NT2/D1 (cell line): ENCODE data around the gene TRMT44.

Experiments
- DNase-seq: peaks from one replicate; pipeline ENCODE4 v3.0.0-alpha.2; 2011; ENCODE audit warnings: low read depth, low spot score
- H3K27me3 ChIP-seq: 2 replicates; pipeline ENCODE4 v1.6.0; 2011; ENCODE audit warnings: mild to moderate bottlenecking; ENCODE audit not compliant: insufficient read length, insufficient read depth
- H3K36me3 ChIP-seq: 2 replicates; pipeline ENCODE4 v1.6.1; 2011; ENCODE audit warnings: mild to moderate bottlenecking, low read length, mixed read lengths; ENCODE audit not compliant: insufficient read depth, insufficient read length
- H3K4me1 ChIP-seq: 2 replicates; pipeline ENCODE4 v1.5.1; 2011; ENCODE audit not compliant: insufficient read depth, insufficient read length
- H3K4me3 ChIP-seq: 2 replicates; pipeline ENCODE4 v1.5.1; 2011; ENCODE audit warnings: low read depth; ENCODE audit not compliant: insufficient read length
- H3K9ac ChIP-seq: 2 replicates; pipeline ENCODE4 v1.6.0; 2011; ENCODE audit warnings: low read depth; ENCODE audit not compliant: insufficient read length
- H3K9me3 ChIP-seq: 2 replicates; pipeline ENCODE4 v1.5.1; 2011; ENCODE audit warnings: mild to moderate bottlenecking, low read length; ENCODE audit not compliant: insufficient read depth
- SUZ12 ChIP-seq: IDR thresholded peaks from 2 replicates; pipeline ENCODE4 v1.6.1; 2011; ENCODE audit not compliant: insufficient read length, insufficient read depth; ENCODE audit errors: extremely low read depth
- YY1 ChIP-seq: IDR thresholded peaks from 2 replicates; pipeline ENCODE4 v1.6.1; 2011; ENCODE audit not compliant: insufficient read length, insufficient read depth
- ZNF274 ChIP-seq: IDR thresholded peaks from 2 replicates; pipeline ENCODE4 v1.6.1; 2011; ENCODE audit warnings: mild to moderate bottlenecking, low read depth, low read length

The TRMT44 gene

DNA sequence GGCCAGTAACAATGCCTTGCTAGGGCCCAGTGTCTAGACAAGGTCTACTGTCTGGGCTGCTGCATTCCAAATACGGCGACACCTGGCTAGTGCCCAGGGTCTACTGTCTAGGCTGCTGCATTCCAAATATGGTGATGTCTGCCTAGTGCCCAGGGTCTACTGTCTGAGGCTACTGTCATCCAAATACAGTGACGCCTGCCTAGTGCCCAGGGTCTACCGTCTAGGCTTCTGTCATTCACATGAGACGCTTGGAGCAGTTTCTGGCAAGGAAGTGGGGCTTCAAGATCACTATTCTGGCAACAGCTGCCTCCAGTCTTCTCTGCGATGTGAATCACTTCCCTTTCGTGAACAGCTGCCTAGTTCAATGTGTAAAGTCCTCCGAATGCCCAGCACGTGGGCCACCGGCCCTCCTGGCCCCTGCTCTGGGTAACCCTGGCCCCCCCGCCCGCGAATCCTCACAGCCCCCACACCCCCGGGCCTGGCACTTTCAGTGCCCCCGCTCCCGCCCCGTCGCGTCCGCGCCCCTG is 12.8 kb upstream of the TRMT44 start:
- H3K27me3 ChIP-seq = no peaks in the 10 kb centered on the region
- no peak for DNase-seq
- peak overlapping the region; percentile 81 for H3K4me3 ChIP-seq
- TF ChIP-seq ZNF274 (no peak), YY1 (no peak)
- H3K4me1 ChIP-seq = peaks cover 8% of the 10 kb centered on the region
- no peaks in the 10 kb centered on the region for H3K9me3 ChIP-seq
- peak overlapping the region; percentile 88 for H3K9ac ChIP-seq
- peaks cover 13% of the 10 kb centered on the region for H3K36me3 ChIP-seq

DNA sequence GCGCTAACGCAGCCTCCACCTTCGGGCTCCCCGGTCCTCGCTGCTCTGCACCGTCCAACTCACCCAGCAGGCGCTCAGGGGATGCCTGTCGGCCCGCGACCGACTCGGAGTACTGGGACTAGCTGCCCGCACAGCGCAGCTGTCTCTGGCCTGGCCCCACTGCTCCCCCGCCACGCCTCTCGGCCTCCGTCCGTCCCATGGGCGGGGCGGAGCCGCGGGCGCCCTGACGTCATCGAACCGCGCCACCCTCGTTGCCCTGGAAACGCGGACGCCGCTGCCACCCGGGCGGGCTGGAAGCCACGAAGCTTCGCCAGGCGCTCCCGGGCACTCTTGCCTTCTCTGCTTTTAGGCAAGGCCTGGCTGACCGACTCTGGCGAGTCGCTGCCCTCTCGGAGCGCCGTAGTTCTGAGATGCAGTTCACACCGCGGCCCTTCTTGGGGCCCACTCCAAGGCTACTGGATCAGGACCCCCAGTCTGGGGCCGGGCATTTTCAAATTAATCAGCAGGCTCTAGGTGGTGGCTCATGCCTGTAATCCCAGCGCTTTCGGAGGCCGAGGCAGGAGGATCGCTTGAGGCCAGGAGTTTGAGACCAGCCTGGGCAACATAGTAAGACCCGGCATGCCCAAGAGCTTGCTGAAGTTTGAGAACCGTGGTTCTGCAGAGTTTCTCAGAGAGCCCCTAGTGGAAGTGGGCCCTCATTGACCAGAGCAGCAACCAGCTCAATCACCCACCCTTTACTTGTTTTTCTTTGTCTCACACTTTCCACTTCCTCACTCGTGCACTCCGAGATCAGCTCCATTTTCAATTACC is 12.1 kb upstream of the TRMT44 start:
- Histone ChIP-seq H3K4me1 (peaks cover 8% of the 10 kb centered on the region), H3K9me3 (no peaks in the 10 kb centered on the region), H3K27me3 (no peaks in the 10 kb centered on the region), H3K9ac (peak overlapping the region; percentile 88), H3K36me3 (peaks cover 15% of the 10 kb centered on the region), H3K4me3 (peak overlapping the region; percentile 81)
- peak; percentile 78 for DNase-seq
- TF ChIP-seq YY1 (no peak), SUZ12 (no peak), ZNF274 (no peak)

DNA sequence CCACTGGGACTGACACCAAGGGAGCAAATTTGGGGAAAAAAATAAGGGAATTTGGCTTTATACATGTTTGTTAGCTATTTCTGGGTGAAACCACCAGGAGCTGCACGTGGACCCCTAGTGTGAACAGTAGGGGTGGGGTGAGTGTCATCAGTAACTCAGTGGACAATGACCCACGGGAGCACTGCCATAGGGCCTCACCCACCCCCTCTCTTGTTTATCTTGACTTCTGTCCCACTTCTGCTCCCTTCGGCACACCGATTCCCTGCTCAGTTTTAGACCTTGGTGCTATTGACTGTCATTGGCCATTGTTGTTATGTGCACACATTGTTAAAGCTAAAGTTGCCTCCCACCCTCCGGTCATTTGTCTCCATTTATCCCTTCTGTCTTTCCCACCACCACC is 9.0 kb upstream of the TRMT44 start:
- Histone ChIP-seq H3K9me3 (no peaks in the 10 kb centered on the region), H3K27me3 (no peaks in the 10 kb centered on the region), H3K36me3 (peaks cover 15% of the 10 kb centered on the region), H3K4me1 (peaks cover 8% of the 10 kb centered on the region), H3K4me3 (no peak overlapping the region), H3K9ac (no peak overlapping the region)
- DNase-seq = no peak
- no peak for TF ChIP-seq SUZ12
- no peak for TF ChIP-seq ZNF274
- no peak for TF ChIP-seq YY1

DNA sequence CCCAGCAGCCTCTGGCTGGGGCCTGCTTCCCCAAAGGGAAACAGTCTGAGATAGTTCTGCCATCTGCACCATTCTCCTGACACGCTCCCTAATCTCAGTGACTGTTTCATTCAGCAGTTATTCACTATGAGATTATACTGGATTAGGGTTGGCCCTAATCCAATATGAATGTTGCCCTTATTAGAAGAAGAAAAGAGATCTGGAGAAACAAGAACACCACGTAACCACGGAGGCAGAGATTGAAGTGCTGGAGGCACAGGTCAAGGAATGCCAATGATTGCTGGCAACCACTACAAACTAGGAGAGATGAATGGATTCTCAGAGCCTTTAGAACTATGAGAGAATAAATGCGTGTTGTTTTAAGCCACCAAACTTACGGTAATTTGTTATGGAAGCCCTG is 7.4 kb upstream of the TRMT44 start:
- no peaks in the 10 kb centered on the region for H3K9me3 ChIP-seq
- TF ChIP-seq ZNF274 = no peak
- TF ChIP-seq SUZ12 = no peak
- no peak for TF ChIP-seq YY1
- no peak for DNase-seq

DNA sequence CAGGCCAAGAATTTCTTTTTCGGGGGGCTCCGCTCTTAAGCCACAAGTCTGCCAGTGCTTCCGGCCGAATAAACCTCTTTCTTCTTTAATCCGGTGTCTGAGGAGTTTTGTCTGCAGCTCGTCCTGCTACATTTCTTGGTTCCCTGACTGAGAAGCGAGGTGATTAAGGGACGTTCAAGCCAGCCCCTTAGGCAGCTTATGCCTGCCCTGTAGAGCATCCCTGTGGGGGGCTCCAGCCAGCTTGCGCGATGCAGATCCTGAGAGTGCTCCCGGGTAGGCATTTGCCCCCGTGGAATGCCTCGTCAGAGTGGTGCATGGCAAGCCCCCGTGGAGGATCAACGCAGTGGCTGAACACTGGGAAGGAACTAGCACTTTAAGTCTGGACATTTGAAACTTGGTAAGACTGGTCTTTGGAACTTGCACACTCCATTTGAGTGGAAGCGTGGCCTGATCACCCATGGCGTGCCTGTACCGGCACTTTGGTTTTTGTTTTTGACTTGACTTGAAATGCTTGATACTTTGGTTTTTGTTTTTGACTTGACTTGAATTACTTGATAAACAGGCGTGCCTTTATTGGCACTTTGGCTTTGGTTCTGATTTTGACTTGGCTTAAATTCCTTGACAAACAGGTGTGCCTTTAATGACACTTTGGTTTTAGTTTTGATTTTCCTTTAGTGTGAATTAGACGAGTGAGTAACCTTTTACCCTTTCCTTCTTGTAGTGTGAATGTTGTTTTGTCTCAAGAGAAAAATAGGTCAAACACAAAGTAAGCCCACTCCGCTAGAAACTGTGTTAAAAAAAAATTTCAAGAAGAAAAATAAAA is 6.1 kb upstream of the TRMT44 start:
- no peaks in the 10 kb centered on the region for H3K9me3 ChIP-seq
- H3K4me1 ChIP-seq = peaks cover 4% of the 10 kb centered on the region
- H3K9ac ChIP-seq = no peak overlapping the region
- no peak overlapping the region for H3K4me3 ChIP-seq
- peaks cover 17% of the 10 kb centered on the region for H3K36me3 ChIP-seq
- H3K27me3 ChIP-seq = no peaks in the 10 kb centered on the region
- no peak for TF ChIP-seq SUZ12
- no peak for DNase-seq

More for the DNA sequence above, 7.4 kb upstream of the TRMT44 start:
- no peak overlapping the region for H3K4me3 ChIP-seq
- H3K36me3 ChIP-seq = peaks cover 15% of the 10 kb centered on the region
- no peaks in the 10 kb centered on the region for H3K27me3 ChIP-seq
- H3K4me1 ChIP-seq = peaks cover 4% of the 10 kb centered on the region
- H3K9ac ChIP-seq = no peak overlapping the region

DNA sequence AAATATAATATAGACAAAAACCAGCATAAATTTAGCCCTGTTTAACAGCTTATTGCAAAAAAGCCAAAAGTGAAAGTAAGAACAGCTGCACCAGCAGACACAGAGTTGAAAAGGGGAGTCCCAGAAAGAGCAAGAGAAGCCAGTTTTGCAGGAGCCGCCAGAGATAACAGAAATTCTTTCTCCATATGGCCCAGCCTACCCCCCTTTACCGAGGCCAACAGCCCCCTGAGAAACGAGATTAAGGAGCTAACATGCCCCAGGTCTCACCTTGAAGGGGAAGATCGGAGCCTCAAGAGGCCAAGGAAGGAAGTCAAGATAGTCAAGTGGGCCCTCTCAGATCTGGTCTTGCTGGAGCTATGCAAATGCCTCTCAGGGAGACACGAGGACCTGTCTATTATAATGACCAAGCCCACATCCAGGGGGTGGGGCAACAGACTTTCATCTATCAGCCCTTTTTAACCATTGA is 4.9 kb upstream of the TRMT44 start:
- Histone ChIP-seq H3K27me3 (no peaks in the 10 kb centered on the region), H3K36me3 (peaks cover 17% of the 10 kb centered on the region), H3K4me3 (no peak overlapping the region), H3K4me1 (peaks cover 4% of the 10 kb centered on the region), H3K9ac (no peak overlapping the region), H3K9me3 (no peaks in the 10 kb centered on the region)
- TF ChIP-seq YY1 = no peak
- no peak for TF ChIP-seq SUZ12
- TF ChIP-seq ZNF274 = no peak
- no peak for DNase-seq

DNA sequence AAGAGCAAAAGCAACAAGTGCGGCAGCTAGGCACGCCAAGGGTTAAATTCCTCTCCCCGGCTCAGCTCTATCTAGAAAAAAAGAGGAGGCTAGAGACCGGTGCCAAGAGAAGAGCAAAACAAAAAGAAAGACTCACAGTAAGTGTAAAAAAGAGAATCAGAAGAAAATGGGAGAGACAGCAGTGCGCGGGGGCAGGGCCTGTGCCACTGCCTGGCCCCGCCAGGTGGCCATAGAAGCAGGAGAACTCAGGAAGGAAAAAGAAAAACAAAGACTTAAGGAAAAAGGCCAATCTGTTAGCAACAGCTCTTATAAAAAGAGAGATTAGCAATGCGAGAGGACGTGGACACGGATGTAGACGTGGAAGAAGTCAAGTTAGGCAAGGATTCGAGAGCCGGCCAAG is 3.3 kb upstream of the TRMT44 start:
- H3K36me3 ChIP-seq = peaks cover 13% of the 10 kb centered on the region
- H3K4me3 ChIP-seq = no peak overlapping the region
- H3K9me3 ChIP-seq = no peaks in the 10 kb centered on the region
- TF ChIP-seq SUZ12 = no peak
- TF ChIP-seq ZNF274 = no peak
- no peak for TF ChIP-seq YY1
- peak; percentile 36 for DNase-seq
- H3K4me1 ChIP-seq = peaks cover 5% of the 10 kb centered on the region
- no peaks in the 10 kb centered on the region for H3K27me3 ChIP-seq
- peak overlapping the region; percentile 29 for H3K9ac ChIP-seq
